Activated gamma-delta T cell (primary cell): ENCODE measurements around the gene PTPRK.
"Not testable (repeated sequence)": the region's sequence is repeated elsewhere in the genome, so short reads cannot be mapped to it uniquely, and the experiment has no call there.

Source experiments
- DNase-seq: peaks from one replicate; lab custom pipeline; 2025; lab: John Stamatoyannopoulos, UW

The PTPRK gene

DNA sequence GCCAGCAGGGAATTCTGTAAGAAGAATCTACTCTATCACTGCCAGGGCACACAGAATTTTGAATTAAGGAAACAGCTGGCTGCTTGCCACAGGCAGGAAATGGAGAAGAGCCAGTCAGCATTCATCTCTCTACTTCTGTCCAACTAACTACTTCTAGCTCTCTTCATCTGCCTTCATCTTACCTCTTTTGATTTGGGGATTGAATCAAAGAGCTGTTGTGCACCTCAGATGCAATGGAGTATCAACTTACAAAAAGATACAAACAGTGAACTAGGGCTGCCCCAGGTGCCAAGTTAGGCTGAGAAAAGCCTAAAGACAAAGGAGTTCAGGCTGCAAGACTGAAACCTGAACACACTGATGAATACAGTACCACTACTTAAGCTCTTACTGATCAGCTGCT, 82.0 kb downstream of the PTPRK start:
- no peak for DNase-seq

DNA sequence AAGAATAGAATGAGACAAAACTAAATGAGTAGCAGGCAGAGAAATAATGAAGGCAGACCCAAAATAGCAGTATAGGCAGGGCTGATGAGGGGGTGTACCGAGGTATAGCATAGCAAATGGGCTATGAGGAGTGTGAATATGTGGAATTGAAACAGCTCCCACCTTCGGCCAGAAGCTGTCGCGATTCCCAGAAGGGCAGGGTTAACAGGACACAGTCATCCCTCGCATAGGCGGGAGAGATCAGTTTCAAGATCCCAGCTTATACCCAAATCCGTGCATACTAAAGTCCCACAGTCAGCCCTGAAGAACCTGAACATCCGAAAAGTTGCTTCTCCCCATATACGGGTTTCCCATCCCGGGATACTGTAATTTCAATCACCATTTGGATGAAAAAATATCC, 82.7 kb downstream of the PTPRK start:
- no peak for DNase-seq

DNA sequence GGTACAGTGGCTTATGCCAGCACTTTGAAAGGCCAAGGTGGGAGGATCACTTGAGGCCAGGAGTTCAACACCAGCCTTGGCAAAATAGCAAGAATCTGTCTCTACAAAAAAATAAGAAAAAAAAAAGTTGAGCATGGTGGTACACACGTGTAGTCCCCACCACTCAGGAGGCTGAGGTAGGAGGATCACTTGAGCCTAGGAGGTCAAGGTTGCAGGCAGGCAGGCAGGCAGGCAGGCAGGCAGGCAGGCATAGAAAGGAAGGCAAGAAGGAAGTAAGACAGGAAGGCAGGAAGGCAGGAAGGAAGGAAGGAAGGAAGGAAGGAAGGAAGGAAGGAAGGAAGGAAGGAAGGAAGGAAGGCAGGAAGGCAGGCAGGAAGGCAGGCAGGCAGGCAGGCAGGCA, 85.6 kb downstream of the PTPRK start:
- DNase-seq: not testable (repeated sequence)

DNA sequence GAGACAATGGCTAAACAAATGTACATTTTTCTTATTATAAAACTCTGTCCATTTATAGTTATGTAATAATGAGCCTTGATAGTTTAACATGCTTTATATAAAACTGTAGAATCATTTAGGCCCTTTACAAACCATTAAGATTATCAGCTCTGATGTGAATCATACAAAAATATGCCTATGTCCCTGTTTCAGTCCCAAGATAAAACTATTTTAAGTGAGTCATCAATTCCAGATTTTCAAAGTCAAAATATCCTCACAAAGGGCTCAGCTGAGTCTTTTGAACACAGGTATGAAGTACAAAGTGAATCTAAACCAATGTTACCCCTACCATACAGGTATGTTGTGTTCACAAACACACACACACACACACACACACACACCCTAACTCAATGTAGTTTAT, 88.0 kb downstream of the PTPRK start:
- DNase-seq: no peak

DNA sequence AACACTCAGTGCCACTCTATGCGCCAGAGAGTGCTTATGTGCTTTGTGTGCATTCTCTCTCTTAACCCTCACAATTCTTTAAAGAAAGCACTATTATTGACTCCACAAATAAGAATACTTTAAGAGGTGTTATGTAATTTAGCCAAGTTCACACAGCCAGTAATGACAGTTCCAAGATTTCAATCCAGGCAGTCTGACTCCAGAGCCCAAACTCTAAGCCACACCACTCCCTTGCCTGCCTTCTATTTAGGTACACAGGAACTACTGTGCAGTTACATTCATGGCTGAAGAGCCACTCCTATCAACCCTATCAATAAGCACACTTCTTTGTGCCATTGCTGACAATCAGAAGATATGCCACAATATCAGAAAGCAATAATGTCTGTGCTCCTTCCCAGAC, 93.3 kb downstream of the PTPRK start:
- DNase-seq: no peak

DNA sequence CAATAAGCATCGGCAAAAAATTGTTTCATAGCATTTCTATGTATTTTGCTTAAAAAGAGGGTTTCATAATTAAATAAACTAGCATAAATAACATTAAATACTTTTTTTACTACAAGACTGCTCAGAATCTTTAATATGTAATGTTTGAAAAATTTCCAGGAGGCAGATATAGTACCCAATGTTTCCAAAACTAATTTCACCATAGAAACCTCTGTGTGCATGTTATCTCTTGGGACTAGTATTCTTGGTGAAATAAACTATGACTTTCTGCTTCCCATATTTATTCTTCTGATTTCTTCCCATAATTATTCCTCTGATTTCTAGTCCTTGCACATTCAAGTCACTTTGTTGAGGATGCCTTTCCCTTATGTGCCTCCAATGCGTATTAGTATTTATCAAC, 94.5 kb downstream of the PTPRK start:
- no peak for DNase-seq

DNA sequence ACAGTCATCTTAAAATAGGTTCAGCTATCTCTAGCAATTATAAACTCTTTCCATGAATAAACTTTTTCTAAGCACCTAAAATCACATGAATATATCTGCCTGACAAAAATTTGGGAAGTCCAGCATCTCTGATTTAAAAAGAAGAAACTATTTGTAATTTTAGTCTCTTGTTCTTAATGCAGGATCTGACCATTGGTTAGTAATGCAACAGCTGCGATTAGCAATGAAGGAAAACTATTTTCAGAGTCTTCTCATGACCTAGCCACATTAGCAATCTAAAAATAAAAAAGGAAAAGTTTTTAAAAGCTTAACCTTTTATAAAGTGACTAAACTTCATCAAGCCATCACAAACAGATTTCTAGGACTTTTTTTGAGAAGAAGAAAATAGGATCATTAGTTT, 97.5 kb downstream of the PTPRK start:
- no peak for DNase-seq

DNA sequence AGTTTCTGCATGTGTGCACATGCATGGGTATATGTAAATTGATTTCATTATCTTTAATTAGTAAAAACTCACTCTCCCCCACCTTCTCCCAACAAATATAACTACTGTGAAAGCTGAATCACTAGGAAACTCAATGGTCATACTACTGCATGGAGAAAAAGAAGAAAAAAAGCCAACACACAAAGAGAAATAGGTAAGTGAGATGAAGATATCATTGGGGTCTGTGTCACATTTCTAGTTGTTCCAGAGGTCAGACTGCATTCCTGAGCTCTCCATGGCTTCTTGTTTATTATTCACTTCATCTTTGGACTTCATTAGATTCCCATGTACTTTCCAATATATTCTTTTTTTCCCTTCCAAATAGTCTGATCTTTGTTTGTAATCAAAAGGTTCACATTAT, 98.2 kb downstream of the PTPRK start:
- DNase-seq: no peak

DNA sequence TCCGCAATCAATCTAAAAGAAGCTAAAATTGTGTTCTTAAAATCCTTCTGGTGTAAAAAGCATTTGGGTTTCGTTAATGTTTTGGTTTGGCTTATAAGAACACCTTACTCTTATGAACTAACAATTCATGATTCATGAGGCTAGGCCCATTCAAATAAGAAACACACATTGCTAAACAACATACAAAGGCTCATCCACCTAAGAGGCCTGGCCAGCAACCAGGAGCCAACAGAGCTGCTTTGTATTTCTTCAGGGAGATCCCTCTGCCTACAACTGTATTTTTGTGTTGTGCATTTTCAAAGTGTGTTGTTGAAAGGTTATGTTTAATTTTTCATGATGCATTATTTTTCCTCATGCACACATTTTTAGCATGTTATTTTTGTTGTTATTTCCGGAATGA, 98.6 kb downstream of the PTPRK start:
- no peak for DNase-seq

DNA sequence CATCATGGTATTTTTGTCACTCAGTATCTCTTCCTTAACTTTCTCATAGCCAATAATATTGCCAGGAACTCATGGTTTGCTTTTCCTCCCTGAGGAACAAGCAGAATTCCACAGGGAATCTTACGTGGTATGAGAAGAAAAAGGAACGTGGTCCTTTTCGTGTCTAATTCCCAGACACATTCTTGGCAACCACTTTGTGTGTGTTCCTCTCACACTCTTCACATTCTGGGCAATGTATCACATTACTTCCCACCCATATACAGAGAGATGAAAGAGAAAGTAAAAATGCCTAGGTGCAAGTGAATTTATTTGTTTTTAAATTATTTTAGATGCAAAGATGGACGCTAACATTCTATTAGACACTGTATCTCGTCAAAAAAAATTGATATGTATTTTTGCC, 102.7 kb downstream of the PTPRK start:
- no peak for DNase-seq

DNA sequence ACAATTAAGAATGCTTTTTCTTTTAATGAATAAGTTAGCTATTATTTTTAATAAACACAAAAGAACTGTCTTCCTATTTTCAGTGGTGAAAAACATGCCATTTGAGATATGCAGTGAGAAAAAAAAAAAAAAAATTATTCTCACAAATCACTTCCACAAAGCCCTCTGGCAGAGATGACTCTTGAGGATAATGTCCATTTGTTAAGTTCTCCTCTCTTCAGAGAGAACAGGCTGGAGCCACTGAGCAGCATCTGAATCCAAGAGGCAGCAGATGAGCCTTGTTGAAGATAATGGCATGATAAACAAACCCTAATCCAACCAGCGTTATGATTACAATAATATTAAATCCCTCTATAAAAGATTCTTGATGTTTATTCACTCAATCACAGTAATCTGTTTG, 105.0 kb downstream of the PTPRK start:
- DNase-seq: no peak

DNA sequence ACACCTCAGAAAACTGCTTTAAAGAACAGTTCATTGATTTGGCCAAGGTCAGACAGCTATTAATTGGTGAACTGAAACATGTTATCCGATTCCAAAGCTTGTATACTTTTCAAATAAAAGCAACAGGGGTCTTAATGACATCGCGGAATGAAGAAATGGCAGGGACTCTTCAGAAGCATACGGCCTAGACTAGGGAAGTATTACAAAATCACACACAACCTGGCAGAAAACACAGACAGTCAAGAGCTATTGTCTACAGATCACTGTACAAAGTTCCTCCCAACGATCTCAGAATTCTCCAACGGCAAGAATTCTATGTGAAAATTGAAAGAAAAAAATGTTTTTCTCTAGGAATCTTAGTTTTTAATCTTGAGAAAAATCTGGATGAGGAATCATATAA, 105.5 kb downstream of the PTPRK start:
- DNase-seq: no peak

DNA sequence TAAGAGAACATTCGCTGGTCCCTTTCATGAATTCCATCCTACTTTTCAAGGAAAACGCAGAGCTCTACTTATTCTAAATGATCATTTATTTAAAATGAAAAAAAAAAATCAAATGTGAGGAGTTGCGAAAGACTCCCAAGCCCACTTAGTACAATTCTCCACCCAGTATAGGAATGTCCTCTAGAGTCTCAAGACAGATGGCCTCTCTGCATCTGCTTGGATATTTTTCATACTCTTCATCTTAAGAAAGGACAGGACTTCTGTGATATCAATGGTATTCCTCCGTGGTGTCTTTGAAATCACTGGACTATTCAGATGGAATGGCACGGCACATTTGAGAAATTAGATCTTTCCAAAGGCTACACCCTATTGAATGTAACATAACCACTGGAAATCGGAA, 107.1 kb downstream of the PTPRK start:
- DNase-seq: no peak

DNA sequence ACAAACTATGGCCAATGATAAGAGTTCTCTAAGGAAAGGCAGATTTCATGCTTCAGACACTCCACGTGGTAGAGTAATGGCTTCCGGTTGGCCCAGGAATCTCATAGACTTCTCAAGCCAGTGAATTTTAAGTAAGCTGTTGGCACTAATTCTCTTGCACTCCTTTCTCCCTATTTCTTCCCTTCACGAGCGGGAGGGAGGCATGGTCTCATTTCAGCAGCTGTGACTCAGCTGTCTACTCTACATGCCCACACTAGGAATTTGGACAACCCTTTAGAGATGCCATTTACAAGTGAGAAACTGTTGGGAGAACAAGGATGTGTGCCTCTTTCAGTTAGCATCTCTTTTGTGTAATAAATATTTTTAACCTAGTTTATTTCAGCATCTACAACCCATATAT, 107.7 kb downstream of the PTPRK start:
- no peak for DNase-seq

DNA sequence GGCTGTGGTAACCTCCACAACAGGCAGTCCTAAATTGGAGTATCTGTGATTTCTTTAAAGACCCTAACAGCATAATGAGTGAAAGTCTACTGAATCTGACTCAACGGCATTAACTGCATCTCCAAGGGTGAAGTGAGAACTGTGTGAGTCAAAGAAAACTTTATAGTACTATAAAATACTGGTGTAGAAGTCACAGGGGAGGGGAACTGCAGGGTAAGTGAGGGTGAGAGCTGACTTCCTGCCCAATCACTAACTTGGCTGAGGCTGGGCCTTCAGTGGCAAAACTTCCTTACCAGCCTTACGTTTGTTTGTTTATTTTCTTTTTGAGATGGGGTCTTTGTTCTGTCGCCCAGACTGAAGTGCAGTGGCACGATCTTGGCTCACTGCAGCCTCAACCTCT, 109.8 kb downstream of the PTPRK start:
- DNase-seq: no peak

DNA sequence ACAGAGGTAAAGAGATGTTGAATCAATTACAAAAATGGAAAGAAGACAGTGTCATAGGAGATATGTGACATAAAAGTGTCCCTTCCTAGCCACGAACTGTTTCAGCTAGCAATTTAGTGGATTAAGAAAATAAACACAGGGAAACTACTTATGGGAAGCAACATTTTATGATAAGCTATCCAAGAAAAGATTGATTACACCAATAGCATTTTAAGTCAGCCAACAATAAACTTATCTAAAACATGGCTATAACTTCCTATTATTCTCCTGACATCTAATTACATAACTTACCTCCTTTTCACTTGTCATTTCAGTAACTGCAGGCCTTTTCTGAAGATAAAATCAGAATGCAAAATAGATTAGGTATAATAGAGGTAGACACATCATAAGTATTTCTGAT, 111.4 kb downstream of the PTPRK start:
- DNase-seq: no peak

DNA sequence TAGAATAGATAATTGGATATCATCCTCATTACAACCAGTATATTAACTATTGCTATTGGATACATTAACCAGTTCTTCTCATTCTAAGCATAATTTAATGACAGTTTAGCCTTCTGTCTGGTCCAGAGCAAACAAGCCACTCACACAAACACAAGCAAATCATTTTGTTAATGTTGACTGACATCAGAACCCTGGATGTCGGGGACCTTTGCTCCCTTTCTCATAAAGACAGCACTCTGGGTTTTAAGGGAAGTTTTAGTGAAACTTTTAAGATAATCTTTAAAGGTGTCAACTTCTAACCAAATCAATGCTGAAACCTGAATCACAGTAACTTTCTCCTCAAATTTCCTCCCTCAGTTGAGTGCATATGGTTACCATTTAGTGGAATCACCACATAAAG, 113.9 kb downstream of the PTPRK start:
- no peak for DNase-seq

DNA sequence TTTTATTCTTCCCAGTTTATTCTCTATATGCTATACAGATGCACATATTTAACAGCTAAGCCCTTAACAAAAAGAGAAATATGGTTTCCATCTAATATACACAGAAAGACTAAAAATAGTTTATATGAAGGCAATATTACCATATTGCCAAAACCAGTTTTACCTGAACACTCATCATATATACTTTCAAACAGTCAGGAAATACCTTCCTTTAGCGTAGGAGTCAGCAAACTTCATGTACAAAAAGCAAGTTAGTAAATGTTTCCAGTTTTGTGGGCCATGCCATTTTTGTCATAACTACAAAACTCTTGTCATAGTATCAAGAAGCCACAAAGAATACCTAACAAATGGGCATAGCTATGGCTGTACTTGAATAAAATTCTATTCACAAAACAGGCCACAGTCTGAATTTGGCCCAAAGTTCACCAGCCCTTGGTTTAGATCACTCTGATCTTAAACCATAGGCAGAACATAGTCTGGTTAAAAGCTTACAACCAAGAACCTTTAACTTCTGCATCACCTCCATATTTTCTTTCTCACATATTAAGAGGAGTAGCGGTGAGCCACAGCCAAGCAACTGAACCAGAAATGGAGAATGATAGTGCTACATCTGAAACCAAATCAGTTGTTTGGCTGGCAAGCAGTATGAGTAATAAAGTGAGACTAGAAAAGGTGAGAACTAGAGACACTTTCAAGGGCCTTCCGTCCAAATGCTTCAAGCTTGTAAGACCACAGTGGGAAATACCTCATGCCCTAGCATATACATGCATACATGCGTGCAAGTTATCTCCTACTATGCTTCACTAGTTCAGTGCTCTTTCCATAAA, 116.6 kb downstream of the PTPRK start:
- no peak for DNase-seq

DNA sequence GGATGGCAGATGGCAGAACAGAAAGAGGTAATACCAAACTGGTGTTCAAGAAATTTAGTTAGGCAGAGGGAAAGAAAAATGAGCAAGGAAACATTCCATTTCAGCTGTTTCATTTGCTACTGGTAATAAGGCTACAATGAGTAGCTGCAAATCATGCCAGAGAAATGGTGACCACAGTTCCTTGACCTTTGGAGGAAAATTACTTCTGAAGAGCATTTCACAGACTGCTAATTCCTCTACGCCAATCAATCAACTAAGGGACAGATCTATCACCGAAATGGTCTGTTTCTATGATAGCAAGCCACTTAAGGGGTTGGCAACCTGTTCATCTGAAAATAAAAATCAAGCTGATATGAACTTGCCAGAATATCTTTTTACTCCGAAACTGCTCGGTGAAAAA, 119.5 kb downstream of the PTPRK start:
- DNase-seq: no peak

DNA sequence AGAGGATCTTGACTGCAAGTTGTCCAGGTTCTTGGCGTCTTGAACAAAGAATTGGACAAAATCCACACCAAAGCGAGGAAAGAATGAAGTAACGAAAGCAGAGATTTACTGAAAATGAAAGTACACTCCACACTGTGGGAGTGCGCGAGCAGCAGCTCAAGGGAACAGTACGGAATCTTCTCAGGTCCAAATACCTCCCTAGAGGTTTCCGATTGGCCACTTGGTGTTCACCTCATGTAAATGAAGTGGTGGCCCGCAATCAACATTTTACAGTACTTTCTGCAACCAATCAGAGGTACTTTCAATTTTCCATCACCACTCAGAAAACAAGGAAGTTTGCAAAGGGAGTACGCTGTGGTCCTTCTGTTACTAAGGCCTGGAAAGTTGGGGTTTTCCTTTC, 122.4 kb downstream of the PTPRK start:
- DNase-seq: no peak

DNA sequence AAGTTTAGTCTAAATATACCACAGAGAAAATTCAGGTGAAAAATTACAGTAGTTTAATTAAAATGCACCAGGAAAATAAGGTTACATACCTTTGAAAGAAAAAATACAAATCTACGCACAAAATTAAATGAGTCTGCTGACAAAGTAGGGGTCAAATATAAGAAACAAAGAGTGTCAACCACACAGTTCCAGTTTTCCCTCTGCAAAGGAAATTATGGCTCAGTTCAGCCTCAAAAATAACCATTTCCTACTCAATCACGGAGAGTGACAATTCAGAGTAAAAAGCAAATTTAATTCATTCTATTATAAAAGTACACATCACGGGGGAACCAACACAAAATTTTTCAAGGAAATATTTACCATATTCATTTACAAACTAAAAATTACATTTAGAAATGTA, 124.8 kb downstream of the PTPRK start:
- DNase-seq: no peak

DNA sequence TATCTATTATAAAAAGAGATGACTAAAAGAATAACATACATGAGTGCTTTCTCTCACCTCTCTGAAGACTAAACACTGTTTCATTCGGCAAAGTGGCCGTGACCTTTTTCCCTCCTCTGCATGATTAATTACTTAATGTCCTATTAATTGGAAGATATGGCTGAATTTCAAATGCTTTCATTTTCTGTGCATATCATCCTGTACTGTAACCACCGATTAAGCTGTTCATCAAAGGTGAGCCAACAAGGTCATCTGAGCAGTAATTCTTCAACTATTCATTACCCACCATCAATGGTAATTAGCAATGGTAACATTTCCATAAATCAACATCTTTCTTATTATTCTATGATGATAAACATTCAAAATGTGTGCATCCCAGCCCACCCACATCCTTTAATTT, 125.2 kb downstream of the PTPRK start:
- no peak for DNase-seq

DNA sequence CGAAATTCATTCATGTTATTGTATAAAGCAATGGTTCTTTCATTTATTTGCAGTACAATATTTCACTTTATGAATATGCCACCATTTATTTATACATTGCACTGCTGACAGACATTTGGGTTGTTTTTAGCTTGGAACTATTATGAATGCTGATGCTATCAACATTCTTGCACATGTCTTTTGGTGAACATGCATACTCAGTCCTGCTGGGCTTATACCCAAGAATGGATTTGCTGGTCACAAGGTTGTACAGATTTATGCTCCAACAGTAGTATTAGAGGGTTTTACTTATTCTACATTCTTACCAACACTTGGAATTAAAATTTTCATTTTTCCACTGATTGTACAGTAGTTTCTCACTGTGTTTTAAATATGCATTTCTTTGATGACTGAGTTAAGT, 126.2 kb downstream of the PTPRK start:
- DNase-seq: no peak

DNA sequence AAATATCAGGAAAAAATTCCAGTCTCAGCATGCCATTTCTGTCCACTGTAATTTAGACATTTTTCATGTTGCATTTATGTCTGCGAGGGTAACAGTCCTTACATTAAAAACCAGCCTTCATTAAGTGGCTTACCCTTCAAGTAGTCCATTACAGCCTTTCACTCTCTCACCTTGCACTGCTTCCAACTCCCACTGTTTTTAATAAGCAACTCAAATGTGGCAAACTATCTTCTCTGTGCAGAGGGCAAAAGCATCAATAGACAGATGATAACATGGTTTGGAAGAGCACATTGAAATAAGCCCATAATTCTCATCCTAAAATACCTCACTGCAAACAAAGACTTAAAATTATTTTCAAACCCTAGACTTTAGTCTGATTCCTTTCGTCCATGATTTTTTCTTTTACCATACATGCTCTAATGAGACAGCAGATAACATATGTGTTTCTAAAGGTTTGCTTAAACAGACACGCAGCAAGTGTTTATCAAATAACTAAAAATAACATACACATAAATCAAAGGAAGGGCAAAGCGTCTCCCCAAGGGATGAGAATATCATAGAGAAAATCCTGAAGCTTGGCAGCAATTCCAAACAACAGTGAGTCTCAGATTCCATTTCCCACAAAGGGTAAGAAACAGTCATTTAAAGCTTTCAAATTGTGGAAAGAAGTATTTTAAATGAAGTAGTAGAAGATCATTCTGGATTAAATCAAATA, 130.4 kb downstream of the PTPRK start:
- no peak for DNase-seq
